ENCODE data around the gene UGT1A3.

DNA sequence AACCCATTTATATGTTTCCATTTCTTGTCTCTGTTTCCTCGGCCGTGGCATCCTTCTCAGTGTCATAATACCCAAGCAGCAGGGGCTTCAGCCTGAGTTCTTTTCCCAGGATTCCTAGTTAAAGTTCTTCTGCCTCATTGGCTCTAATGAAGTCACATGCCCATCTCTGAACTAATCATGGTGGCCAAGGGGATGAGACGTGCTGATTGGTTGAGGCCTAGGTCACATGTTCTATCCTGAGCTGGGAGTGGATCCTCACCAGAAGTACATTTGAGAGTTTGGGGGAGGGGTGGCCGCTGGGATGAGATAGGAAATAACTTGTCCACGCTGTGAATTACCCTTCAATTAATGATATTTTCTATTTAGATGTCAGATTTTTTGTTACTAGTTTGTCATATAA lies 19.9 kb upstream of the UGT1A3 start:
- no peak for TF ChIP-seq CTCF (IDR thresholded peaks at IDR 0.05)
- TF ChIP-seq POLR2A (IDR thresholded peaks at IDR 0.05), result no peak

All from lower leg skin (tissue), 3 donors.